Measurements from ENCODE around the gene KCNH1. TPM values are rescaled to one million over a fixed set of nuclear protein-coding genes. Genes with fewer than 3 reads are reported as not detected.

The KCNH1 gene
- total and polyA plus RNA-seq, 4 donors = 0.02 to 0.31 TPM; not detected in 2

DNA sequence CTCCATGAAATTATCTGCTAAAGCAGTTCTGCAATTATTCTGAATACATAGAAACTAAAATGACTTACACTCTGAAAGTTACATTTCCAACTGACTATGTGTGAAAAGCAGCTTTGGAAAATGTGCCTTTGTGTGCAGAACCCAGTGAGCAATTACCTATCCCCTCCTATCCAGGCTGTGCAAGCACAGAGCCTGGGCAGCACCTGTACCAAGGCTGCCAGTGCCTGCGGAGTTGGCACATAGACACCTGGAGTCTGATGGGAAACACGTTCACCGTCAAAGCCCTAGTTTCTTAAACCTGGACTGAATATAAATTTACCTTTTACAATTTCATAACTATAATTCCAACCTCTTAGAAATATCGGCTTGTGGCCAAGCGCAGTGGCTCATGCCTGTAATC is 307.3 kb downstream of the KCNH1 start:
- Histone ChIP-seq H3K4me3 (no peak overlapping the region), H3K4me1 (ENCODE audit: control insufficient read depth in 5 of 5, insufficient read depth in 5 of 5, low read length in 5 of 5) (no peaks in the 10 kb centered on the region), H3K27me3 (ENCODE audit: control insufficient read depth in 3 of 3, insufficient read depth in 3 of 3, low read length in 2 of 3) (no peaks in the 10 kb centered on the region), H3K9me3 (ENCODE audit: control insufficient read depth in 4 of 4, insufficient read depth in 3 of 4, low read length in 3 of 4) (no peaks in the 10 kb centered on the region), H3K36me3 (ENCODE audit: control insufficient read depth in 4 of 4, insufficient read depth in 4 of 4, low read length in 4 of 4) (no peaks in the 10 kb centered on the region), H3K27ac (ENCODE audit: low read depth in 1 of 2, low read length in 1 of 2) (no peak overlapping the region), H3K9ac (ENCODE audit: insufficient read depth in 1 of 2, low read length in 2 of 2) (no peak overlapping the region)
- TF ChIP-seq, protein P1, sequence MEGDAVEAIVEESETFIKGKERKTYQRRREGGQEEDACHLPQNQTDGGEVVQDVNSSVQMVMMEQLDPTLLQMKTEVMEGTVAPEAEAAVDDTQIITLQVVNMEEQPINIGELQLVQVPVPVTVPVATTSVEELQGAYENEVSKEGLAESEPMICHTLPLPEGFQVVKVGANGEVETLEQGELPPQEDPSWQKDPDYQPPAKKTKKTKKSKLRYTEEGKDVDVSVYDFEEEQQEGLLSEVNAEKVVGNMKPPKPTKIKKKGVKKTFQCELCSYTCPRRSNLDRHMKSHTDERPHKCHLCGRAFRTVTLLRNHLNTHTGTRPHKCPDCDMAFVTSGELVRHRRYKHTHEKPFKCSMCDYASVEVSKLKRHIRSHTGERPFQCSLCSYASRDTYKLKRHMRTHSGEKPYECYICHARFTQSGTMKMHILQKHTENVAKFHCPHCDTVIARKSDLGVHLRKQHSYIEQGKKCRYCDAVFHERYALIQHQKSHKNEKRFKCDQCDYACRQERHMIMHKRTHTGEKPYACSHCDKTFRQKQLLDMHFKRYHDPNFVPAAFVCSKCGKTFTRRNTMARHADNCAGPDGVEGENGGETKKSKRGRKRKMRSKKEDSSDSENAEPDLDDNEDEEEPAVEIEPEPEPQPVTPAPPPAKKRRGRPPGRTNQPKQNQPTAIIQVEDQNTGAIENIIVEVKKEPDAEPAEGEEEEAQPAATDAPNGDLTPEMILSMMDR (IDR thresholded peaks at IDR 0.05; ENCODE audit: control extremely low read depth, extremely low read depth) = no peak
- WGBS, 2 donors = 94 to 96% methylated on average over 5 of the region's 5 CpGs
- ATAC-seq (ENCODE audit: insufficient read depth, low FRiP score) (no peak), DNase-seq (no peak)

DNA sequence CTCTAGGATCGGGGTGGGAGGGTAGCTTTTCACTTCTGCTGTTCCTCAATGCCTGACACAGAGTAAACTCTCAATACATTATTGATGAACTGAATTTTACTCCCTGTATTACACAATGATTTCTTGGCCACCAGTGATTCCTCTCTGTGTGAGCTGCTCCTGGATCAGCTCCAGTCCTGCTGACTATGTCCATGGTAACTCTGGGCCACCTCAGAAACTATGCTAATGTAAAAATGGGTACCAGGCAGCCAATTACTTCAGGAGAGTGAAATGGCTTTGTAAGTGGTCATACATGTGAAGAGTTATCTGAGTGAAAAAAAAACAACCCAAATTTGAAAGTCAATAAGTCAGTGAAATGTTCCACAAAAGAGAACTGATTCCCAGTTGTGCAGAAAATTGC is 311.0 kb downstream of the KCNH1 start:
- DNase-seq = peak in 1 of 3 donors; percentile 2
- H3K27me3 ChIP-seq (ENCODE audit: control insufficient read depth in 3 of 3, insufficient read depth in 3 of 3, low read length in 2 of 3) = no peaks in the 10 kb centered on the region
- no peak overlapping the region for H3K9ac ChIP-seq (ENCODE audit: insufficient read depth in 1 of 2, low read length in 2 of 2)
- no peak overlapping the region for H3K27ac ChIP-seq (ENCODE audit: low read depth in 1 of 2, low read length in 1 of 2)
- WGBS, 2 donors = 46 to 71% methylated on average over 1 of the region's 1 CpG
- TF ChIP-seq, protein P1 (IDR thresholded peaks at IDR 0.05; ENCODE audit: control extremely low read depth, extremely low read depth) = no peak
- no peak overlapping the region for H3K4me3 ChIP-seq
- no peaks in the 10 kb centered on the region for H3K9me3 ChIP-seq (ENCODE audit: control insufficient read depth in 4 of 4, insufficient read depth in 3 of 4, low read length in 3 of 4)
- no peaks in the 10 kb centered on the region for H3K36me3 ChIP-seq (ENCODE audit: control insufficient read depth in 4 of 4, insufficient read depth in 4 of 4, low read length in 4 of 4)
- no peaks in the 10 kb centered on the region for H3K4me1 ChIP-seq (ENCODE audit: control insufficient read depth in 5 of 5, insufficient read depth in 5 of 5, low read length in 5 of 5)
- ATAC-seq (ENCODE audit: insufficient read depth, low FRiP score) = no peak

DNA sequence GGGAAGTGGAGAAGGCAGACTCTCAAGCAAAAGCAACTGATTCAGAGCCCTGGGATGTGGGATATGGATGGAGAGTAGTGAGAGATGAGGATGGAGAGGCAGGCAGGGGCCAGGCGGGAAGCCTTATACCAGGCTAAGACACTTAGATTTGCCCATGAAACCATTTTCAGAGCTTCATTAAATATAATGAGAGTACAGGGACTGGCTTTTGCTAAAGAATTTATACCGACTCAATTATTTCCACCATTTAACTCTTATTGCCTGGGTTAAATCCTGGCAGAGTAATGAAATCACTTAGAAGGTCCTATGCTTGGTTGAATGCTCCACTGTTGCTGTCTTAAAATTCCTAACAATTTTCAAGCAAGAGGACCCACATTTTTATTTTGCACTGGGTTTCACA is 311.7 kb downstream of the KCNH1 start:
- no peak overlapping the region for H3K27ac ChIP-seq (ENCODE audit: low read depth in 1 of 2, low read length in 1 of 2)
- TF ChIP-seq, protein P1 (IDR thresholded peaks at IDR 0.05; ENCODE audit: control extremely low read depth, extremely low read depth) = no peak
- 45 to 69% methylated on average over 2 of the region's 2 CpGs for WGBS, 2 donors

DNA sequence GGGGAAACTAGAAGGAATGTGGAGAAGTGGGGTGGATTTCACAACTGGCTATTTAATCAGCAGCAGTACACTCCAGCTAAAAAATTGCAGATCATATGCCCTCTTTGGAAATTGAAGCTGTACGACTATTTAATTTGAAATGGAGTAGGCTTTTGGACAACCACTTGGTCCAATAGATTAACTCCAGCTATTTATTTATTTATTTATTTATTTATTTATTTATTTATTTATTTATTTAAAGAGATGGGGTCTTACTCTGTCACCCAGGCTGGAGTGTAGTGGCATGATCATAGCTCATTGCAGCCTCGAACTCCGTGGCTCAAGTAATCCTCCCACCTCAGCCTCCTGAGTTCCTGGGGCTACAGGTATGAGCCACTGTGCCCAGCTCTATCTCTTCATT is 312.3 kb downstream of the KCNH1 start:
- WGBS, 2 donors = 62 to 77% methylated on average over 3 of the region's 3 CpGs
- Histone ChIP-seq H3K4me3 (no peak overlapping the region), H3K9ac (ENCODE audit: insufficient read depth in 1 of 2, low read length in 2 of 2) (no peak overlapping the region)

More for the DNA sequence above, 311.7 kb downstream of the KCNH1 start:
- DNase-seq (no peak), ATAC-seq (ENCODE audit: insufficient read depth, low FRiP score) (no peak)
- no peaks in the 10 kb centered on the region for H3K9me3 ChIP-seq (ENCODE audit: control insufficient read depth in 4 of 4, insufficient read depth in 3 of 4, low read length in 3 of 4)
- H3K4me1 ChIP-seq (ENCODE audit: control insufficient read depth in 5 of 5, insufficient read depth in 5 of 5, low read length in 5 of 5) = no peaks in the 10 kb centered on the region
- H3K4me3 ChIP-seq = no peak overlapping the region
- H3K27me3 ChIP-seq (ENCODE audit: control insufficient read depth in 3 of 3, insufficient read depth in 3 of 3, low read length in 2 of 3) = no peaks in the 10 kb centered on the region
- no peak overlapping the region for H3K9ac ChIP-seq (ENCODE audit: insufficient read depth in 1 of 2, low read length in 2 of 2)
- no peaks in the 10 kb centered on the region for H3K36me3 ChIP-seq (ENCODE audit: control insufficient read depth in 4 of 4, insufficient read depth in 4 of 4, low read length in 4 of 4)

More for the DNA sequence above, 312.3 kb downstream of the KCNH1 start:
- no peak for ATAC-seq (ENCODE audit: insufficient read depth, low FRiP score)
- Histone ChIP-seq H3K36me3 (ENCODE audit: control insufficient read depth in 4 of 4, insufficient read depth in 4 of 4, low read length in 4 of 4) (no peaks in the 10 kb centered on the region), H3K27ac (ENCODE audit: low read depth in 1 of 2, low read length in 1 of 2) (no peak overlapping the region), H3K27me3 (ENCODE audit: control insufficient read depth in 3 of 3, insufficient read depth in 3 of 3, low read length in 2 of 3) (no peaks in the 10 kb centered on the region), H3K9me3 (ENCODE audit: control insufficient read depth in 4 of 4, insufficient read depth in 3 of 4, low read length in 3 of 4) (no peaks in the 10 kb centered on the region), H3K4me1 (ENCODE audit: control insufficient read depth in 5 of 5, insufficient read depth in 5 of 5, low read length in 5 of 5) (no peaks in the 10 kb centered on the region)
- TF ChIP-seq, protein P1 (IDR thresholded peaks at IDR 0.05; ENCODE audit: control extremely low read depth, extremely low read depth) = no peak
- DNase-seq = no peak

Measured in lung (tissue), 12 donors.